Muscle of leg (tissue), 11 donors: ENCODE measurements around the gene COX6A2. TPM values are rescaled to one million over a fixed set of nuclear protein-coding genes. Genes with fewer than 3 reads are reported as not detected.
A peak's percentile ranks its signal among the peaks of the same experiment; 100 is the strongest.

ENCODE experiments used
- DNase-seq: peaks from one replicate; pipeline ENCODE4 v3.0.0; 2013
- H3K27ac ChIP-seq: one replicate; pipeline ENCODE4 v1.5.1; 2013; ENCODE audit warnings: mild to moderate bottlenecking, low read length, control low read depth
- H3K27me3 ChIP-seq: one replicate; pipeline ENCODE4 v1.6.1; 2013; ENCODE audit warnings: low read length; ENCODE audit not compliant: control insufficient read depth, insufficient read depth
- H3K36me3 ChIP-seq: one replicate; pipeline ENCODE4 v1.6.1; 2013; ENCODE audit warnings: low read length; ENCODE audit not compliant: control insufficient read depth, insufficient read depth
- H3K4me1 ChIP-seq: one replicate; pipeline ENCODE4 v1.6.1; 2013; ENCODE audit warnings: low read length; ENCODE audit not compliant: control insufficient read depth, insufficient read depth
- H3K4me3 ChIP-seq: one replicate; pipeline ENCODE4 v1.5.1; 2013; ENCODE audit warnings: low read length, control low read depth
- H3K9me3 ChIP-seq: replicated peaks from 2 replicates; pipeline ENCODE4 v1.6.1; 2013; ENCODE audit warnings: low read depth, low read length; ENCODE audit not compliant: control insufficient read depth
- WGBS: methylation state at CpG from one replicate; pipeline ENCODE4 v1.1.5; 2013; ENCODE audit warnings: missing lambda C conversion rate; ENCODE audit not compliant: insufficient coverage; 5-methylcytosine and 5-hydroxymethylcytosine counted together
- polyA plus RNA-seq, 8 donors: library from polyadenylated mRNA; unstranded; fragments of 120-200 nt; gene quantifications; one replicate each; pipeline versions ENCODE4 v1.2.1 to v1.2.3, GENCODE V29; 2013; ENCODE audit warnings: inconsistent platforms in 1 of 8, low replicate concordance in 1 of 8; ENCODE audit not compliant: insufficient read length in 8 of 8, insufficient read depth in 1 of 8
- total RNA-seq: library from RNA; stranded (reverse); fragments of 120-200 nt; gene quantifications from one replicate; pipeline ENCODE4 v1.2.4, GENCODE V29; 2013

The COX6A2 gene
- total and polyA plus RNA-seq, 9 donors: 131 to 387 (median 280) TPM

DNA sequence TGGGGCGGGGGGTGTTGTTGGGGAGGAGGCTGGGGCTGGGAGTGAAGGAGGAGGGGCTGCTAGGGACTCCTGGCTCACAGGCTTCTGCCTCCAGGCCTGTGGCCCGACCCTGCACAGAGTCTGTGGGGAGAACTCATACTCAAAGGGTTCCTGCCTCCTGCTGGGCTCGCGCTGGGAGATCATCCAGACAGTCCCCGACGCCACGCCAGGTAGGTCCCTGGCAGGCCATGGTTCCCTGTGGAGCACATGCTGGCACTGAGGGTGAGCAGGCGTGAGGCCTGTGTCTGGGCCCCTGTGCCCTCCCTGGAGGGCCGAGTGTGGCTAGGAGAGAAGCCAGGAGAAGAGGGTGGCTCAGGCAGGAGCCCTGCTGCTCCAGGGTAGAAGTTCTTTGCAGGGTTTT is 30.5 kb downstream of the COX6A2 start:
- Histone ChIP-seq H3K4me3 (no peak overlapping the region), H3K4me1 (no peaks in the 10 kb centered on the region), H3K9me3 (peaks cover 6% of the 10 kb centered on the region), H3K36me3 (no peaks in the 10 kb centered on the region), H3K27ac (no peak overlapping the region), H3K27me3 (peaks cover 2% of the 10 kb centered on the region)
- DNase-seq: no peak
- 76% methylated on average over 7 of the region's 9 CpGs for WGBS

DNA sequence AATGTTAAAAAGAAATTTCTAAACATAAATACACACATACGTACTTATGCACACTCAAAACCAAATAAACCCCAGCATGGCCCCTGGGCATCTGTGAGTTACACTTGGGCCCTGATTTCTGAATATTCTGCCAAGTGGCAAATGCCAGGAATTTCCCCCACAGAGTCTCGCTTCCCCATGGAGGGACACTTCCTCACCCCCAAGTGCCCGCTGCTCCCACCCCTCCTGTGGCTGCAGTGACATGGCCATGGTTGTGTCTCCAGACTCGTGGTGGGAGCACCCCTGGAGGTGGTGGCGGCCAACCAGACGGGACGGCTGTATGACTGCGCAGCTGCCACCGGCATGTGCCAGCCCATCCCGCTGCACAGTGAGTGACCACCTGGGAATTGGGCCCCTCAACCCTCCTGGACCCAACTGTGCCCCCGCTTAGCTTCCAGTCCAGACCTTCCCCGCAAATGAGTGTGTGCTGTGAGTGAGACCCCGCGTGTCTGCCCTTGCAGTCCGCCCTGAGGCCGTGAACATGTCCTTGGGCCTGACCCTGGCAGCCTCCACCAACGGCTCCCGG is 31.0 kb downstream of the COX6A2 start:
- peaks cover 2% of the 10 kb centered on the region for H3K27me3 ChIP-seq

DNA sequence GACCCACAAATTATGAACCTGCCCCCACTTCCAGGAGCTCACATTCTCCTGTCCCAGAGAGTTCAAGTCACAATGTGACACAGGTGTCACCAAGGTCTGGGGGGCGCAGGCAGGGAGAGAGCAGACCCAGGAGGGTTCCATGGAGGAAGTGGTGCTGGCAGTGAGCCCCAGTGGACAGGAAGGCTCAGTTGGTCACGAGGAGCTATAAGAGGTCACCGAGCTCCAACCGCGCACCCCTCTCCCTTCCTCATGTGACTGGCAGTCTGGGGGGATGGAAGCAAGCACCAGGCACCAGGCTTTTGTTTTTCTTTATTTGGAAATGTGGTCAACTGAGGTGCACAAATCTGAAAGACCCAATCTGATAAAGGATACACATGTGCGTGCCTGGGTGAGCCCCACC is 32.5 kb downstream of the COX6A2 start:
- DNase-seq: peak; percentile 53
- H3K36me3 ChIP-seq: no peaks in the 10 kb centered on the region
- WGBS: no CpG with 5 or more reads among the region's 6 CpGs
- no peaks in the 10 kb centered on the region for H3K4me1 ChIP-seq
- no peak overlapping the region for H3K27ac ChIP-seq
- H3K9me3 ChIP-seq: peaks cover 6% of the 10 kb centered on the region
- H3K27me3 ChIP-seq: peaks cover 2% of the 10 kb centered on the region
- H3K4me3 ChIP-seq: no peak overlapping the region

More for the DNA sequence above, 31.0 kb downstream of the COX6A2 start:
- H3K9me3 ChIP-seq: peaks cover 6% of the 10 kb centered on the region
- no peak for DNase-seq
- no peaks in the 10 kb centered on the region for H3K4me1 ChIP-seq
- H3K4me3 ChIP-seq: no peak overlapping the region
- no peak overlapping the region for H3K27ac ChIP-seq
- WGBS: 77% methylated on average over 13 of the region's 18 CpGs
- H3K36me3 ChIP-seq: no peaks in the 10 kb centered on the region

DNA sequence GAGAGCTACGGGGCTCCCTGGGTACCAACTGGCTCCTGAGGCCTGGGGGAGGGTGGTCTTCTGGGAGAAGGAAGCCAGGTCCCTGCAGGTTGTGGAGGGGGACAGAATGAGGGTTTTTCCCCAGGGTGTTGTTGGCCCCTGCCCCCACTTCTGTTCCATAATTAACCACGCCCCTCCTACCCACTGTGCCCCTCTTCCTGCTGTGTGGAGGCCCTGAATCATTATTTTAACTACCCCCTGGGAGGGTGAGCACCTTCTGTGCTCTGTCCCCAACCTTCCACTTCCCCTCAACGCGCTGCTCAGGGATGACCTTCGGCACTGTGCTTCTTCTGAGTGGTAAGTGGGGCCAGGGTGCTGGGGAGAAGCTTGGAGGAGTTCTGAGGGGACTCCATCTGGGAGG is 35.1 kb downstream of the COX6A2 start, which contains the start of gene ITGAD:
ITGAD (plus strand) TSS at position 280 of the 400 bp plus-strand sequence; CDS start at position 306, 26 bp downstream.
- Histone ChIP-seq H3K36me3 (no peaks in the 10 kb centered on the region), H3K27me3 (peaks cover 2% of the 10 kb centered on the region), H3K4me3 (no peak within 1 kb of the TSS), H3K27ac (no peak within 1 kb of the TSS), H3K4me1 (no peaks in the 10 kb centered on the region), H3K9me3 (no peaks in the 10 kb centered on the region)
- DNase-seq: no peak
- WGBS: 32% methylated on average over 2 of the region's 5 CpGs

DNA sequence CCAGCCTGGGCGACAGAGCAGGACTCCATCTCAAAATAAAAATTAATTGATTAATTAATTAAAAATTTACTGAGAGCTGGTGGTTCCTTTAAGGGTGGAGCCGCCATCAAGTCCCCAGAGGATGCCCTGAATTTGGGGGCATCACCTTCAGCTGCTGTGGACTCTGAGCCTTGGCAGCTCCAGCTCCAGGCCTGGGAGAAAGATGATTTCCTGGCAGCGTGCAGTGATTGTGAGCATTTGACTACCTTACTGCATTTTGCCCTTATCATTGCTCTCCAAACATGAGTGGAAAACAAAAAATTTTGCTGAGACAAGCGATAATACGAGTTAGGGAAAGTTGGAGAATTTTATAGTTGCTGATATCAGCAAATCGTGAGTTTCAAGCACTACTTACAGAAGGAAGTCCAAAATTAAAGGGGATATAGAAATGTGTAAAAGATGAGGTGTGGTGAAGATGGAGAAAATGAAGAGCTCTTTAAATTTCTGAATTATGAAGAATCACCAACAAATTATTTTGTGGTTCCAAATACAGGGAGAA is 37.6 kb downstream of the COX6A2 start:
- Histone ChIP-seq H3K36me3 (no peaks in the 10 kb centered on the region), H3K4me3 (no peak overlapping the region), H3K4me1 (no peaks in the 10 kb centered on the region), H3K27ac (no peak overlapping the region), H3K27me3 (peaks cover 2% of the 10 kb centered on the region), H3K9me3 (no peaks in the 10 kb centered on the region)
- WGBS: 40% methylated on average over 1 of the region's 6 CpGs
- DNase-seq: no peak

DNA sequence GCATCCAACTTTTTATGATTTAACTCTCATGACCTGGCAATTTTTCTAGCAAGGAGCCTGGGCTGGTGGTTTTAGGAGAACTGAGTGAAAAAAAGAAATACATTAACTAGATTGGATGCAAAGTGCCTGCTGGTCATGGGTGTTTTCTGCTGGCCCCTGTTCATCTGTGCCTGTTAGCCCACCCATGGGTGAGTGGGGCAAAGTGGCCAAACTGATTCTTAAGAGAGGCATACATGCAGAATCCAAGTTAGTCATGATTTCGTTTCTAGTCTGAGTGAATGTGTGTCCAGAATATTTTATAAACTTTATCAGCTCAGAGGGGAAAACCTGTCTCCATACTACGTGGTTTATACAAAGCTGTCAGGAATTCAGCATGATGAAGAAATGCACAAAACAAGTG is 39.6 kb downstream of the COX6A2 start:
- Histone ChIP-seq H3K9me3 (no peaks in the 10 kb centered on the region), H3K4me1 (no peaks in the 10 kb centered on the region), H3K4me3 (no peak overlapping the region), H3K36me3 (no peaks in the 10 kb centered on the region), H3K27ac (no peak overlapping the region), H3K27me3 (no peaks in the 10 kb centered on the region)
- DNase-seq: no peak
- WGBS: no CpG with 5 or more reads among the region's 2 CpGs

DNA sequence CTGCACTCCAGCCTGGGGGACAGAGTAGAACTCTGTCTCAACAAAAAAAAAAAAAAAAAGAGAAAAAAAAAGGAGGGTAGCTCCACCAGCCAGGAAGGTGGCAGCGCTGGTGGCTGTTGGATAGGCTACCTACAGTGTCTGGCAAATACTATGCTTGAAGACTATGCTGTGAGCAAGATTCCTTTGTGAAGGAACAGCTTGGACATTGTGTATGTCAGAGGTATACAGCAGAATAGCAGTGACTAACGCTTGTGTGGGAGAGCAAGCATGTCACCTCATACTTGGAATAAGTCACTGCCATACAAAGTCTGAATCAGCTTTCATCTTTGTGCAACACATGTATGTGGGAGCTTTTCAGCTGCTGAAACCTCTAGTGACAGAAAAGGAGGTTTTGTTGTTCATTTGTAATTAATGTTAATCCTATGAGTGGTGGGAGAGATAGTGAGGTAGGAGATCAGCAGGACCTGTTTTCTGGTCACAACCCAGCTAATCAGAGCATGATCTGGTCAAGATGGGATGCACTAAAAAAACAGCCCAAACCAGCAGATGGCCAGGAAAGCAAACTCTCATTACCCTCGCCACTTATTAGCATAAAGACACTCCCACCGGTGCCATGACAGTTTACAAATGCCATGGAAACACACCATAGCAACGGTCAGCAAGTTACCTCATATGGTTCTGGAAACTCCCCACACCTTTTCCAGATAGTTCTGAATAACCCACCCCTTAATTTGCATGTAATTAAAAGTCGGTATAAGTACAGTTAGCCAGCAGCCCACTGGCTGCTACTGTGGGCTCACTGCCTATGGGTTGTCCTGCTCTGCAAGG is 41.8 kb downstream of the COX6A2 start:
- Histone ChIP-seq H3K4me1 (peaks cover 2% of the 10 kb centered on the region), H3K27ac (no peak overlapping the region), H3K27me3 (peaks cover 2% of the 10 kb centered on the region), H3K4me3 (no peak overlapping the region), H3K9me3 (no peaks in the 10 kb centered on the region), H3K36me3 (no peaks in the 10 kb centered on the region)
- DNase-seq: no peak
- 66% methylated on average over 4 of the region's 6 CpGs for WGBS

DNA sequence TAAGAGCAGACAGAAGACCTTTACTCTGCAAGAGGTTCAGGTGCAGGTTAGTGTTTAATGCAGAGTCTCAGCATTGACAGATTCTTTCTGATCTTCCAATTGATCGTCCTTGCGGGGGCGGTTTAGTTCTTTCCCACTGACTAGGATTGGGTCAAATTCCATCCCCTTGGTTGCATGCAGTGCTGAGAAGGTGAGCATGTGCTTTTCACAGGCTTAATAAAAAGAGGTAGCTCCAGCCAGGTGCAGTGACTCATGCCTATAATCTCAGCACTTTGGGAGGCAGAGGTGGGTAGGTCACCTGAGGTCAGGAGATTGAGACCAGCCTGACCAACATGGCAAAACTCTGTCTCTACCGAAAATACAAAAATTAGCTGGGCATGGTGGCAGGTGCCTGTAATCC is 42.5 kb downstream of the COX6A2 start:
- no peak for DNase-seq
- 86% methylated on average over 3 of the region's 4 CpGs for WGBS
- Histone ChIP-seq H3K4me3 (no peak overlapping the region), H3K27me3 (peaks cover 4% of the 10 kb centered on the region), H3K9me3 (no peaks in the 10 kb centered on the region), H3K4me1 (peaks cover 2% of the 10 kb centered on the region), H3K27ac (no peak overlapping the region), H3K36me3 (no peaks in the 10 kb centered on the region)

DNA sequence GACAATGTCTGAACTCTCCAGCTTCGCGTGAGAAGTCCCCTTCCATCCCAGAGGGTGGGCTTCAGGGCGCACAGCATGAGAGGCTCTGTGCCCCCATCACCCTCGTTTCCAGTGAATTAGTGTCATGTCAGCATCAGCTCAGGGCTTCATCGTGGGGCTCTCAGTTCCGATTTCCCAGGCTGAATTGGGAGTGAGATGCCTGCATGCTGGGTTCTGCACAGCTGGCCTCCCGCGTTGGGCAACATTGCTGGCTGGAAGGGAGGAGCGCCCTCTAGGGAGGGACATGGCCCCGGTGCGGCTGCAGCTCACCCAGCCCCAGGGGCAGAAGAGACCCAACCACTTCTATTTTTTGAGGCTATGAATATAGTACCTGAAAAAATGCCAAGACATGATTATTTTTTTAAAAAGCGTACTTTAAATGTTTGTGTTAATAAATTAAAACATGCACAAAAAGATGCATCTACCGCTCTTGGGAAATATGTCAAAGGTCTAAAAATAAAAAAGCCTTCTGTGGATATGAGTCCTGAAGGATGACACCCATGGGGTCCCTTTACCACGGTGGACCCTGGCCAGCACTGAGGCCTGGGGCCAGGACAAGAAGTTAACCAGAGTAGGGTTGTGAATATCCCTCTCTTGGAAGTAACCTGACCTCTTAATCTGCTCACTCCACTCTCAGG is 45.5 kb downstream of the COX6A2 start:
- H3K36me3 ChIP-seq: no peaks in the 10 kb centered on the region
- DNase-seq: peak; percentile 62
- H3K27me3 ChIP-seq: peaks cover 4% of the 10 kb centered on the region
- H3K27ac ChIP-seq: no peak overlapping the region
- no peaks in the 10 kb centered on the region for H3K9me3 ChIP-seq
- peaks cover 2% of the 10 kb centered on the region for H3K4me1 ChIP-seq
- WGBS: 28% methylated on average over 7 of the region's 14 CpGs
- no peak overlapping the region for H3K4me3 ChIP-seq

DNA sequence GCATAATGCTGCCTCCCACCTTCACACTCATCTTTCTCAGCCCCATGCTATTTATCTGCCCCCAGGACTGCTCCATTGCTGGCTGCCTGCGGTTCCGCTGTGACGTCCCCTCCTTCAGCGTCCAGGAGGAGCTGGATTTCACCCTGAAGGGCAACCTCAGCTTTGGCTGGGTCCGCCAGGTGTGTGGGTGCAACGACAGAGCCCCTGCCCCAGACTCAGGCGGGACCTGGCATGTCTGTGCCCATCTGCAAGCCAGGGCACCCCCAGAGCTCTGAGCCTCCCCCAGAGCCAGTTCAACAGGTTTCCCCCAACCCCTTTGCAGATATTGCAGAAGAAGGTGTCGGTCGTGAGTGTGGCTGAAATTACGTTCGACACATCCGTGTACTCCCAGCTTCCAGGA is 48.0 kb downstream of the COX6A2 start:
- DNase-seq: no peak
- no peaks in the 10 kb centered on the region for H3K9me3 ChIP-seq
- H3K4me3 ChIP-seq: no peak overlapping the region
- H3K27ac ChIP-seq: no peak overlapping the region
- H3K4me1 ChIP-seq: peaks cover 2% of the 10 kb centered on the region
- no peaks in the 10 kb centered on the region for H3K36me3 ChIP-seq
- WGBS: 70% methylated on average over 10 of the region's 12 CpGs
- peaks cover 4% of the 10 kb centered on the region for H3K27me3 ChIP-seq
